Ascending aorta (tissue), 2 donors: ENCODE measurements around the gene MIEF2. TPM values are rescaled to one million over a fixed set of nuclear protein-coding genes. Genes with fewer than 3 reads are reported as not detected.
A peak's percentile ranks its signal among the peaks of the same experiment; 100 is the strongest.

ENCODE experiments used
- DNase-seq, 2 donors: peaks; one replicate each; pipeline ENCODE4 v3.0.0-alpha.2; 2019; ENCODE audit warnings: low spot score in 2 of 2
- H3K27ac ChIP-seq, 2 donors: fragments of 200-600 bp; sonication (generic); one replicate each; pipeline ENCODE4 v1.5.1; 2016 to 2017; ENCODE audit warnings: mild to moderate bottlenecking in 1 of 2
- H3K27me3 ChIP-seq: fragments of 200-600 bp; sonication (generic); one replicate; pipeline ENCODE4 v1.5.1; 2017
- H3K36me3 ChIP-seq, 2 donors: fragments of 200-600 bp; sonication (generic); one replicate each; pipeline ENCODE4 v1.5.1; 2016
- H3K4me1 ChIP-seq, 2 donors: fragments of 200-600 bp; sonication (generic); one replicate each; pipeline ENCODE4 v1.5.1; 2016 to 2017; ENCODE audit warnings: mild to moderate bottlenecking in 1 of 2
- H3K4me3 ChIP-seq, 2 donors: fragments of 200-600 bp; sonication (generic); one replicate each; pipeline ENCODE4 v1.5.1; 2016 to 2017; ENCODE audit warnings: mild to moderate bottlenecking in 1 of 2
- H3K9me3 ChIP-seq, 2 donors: fragments of 200-600 bp; sonication (generic); one replicate each; pipeline ENCODE4 v1.5.1; 2016
- intact Hi-C: fragments of 100-400 bp; cut with DNase I; formaldehyde crosslinking; loops from one replicate; pipeline ENCODE4 v1.15.1; 2023
- total RNA-seq: library from RNA; depleted of rRNA; stranded (reverse); fragments of >200 nt; gene quantifications from one replicate; pipeline ENCODE4 v1.1.0, GENCODE V29; 2016
- TF ChIP-seq, protein P1 (sequence below), 3 experiments: fragments of 200-600 bp in 2 of 3; fragments of 450-650 bp in 1 of 3; sonication (generic) in 2 of 3; IDR thresholded peaks; one replicate each; pipeline ENCODE4 v1.5.1; 2016 to 2019; ENCODE audit warnings: antibody characterized with exemption in 3 of 3, mild to moderate bottlenecking in 1 of 3, moderate library complexity in 1 of 3

MIEF2 gene
- total RNA-seq, 1 donor from 2014 or later: 18.5 TPM

DNA sequence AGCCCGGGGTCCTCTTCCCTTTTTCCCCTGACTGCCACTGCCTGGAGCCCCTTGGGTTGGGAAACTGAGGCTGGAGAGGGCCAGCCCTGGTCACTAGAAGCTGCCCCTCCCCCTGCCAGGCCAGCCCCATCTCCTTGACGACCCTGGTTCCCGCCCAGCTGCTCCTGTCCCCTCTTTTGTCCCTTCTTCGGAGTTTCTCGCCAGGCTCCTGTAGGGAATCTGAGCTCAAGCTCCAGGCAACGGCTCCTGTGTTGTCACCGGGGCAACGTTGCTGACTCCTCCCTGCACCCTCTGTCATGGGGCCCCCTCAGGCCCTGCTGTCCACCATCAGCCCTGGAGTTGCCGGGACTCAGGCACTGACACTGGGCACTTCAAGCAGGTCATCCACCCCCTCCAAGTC lies 29.3 kb upstream of the MIEF2 start:
- no peak for DNase-seq
- Histone ChIP-seq H3K4me3 (no peak overlapping the region), H3K9me3 (no peaks in the 10 kb centered on the region), H3K27ac (no peak overlapping the region), H3K36me3 (peaks cover 7 to 21% of the 10 kb centered on the region in 2 donors), H3K27me3 (no peaks in the 10 kb centered on the region), H3K4me1 (peaks cover 0 to 10% of the 10 kb centered on the region in 2 donors)
- TF ChIP-seq, protein P1, sequence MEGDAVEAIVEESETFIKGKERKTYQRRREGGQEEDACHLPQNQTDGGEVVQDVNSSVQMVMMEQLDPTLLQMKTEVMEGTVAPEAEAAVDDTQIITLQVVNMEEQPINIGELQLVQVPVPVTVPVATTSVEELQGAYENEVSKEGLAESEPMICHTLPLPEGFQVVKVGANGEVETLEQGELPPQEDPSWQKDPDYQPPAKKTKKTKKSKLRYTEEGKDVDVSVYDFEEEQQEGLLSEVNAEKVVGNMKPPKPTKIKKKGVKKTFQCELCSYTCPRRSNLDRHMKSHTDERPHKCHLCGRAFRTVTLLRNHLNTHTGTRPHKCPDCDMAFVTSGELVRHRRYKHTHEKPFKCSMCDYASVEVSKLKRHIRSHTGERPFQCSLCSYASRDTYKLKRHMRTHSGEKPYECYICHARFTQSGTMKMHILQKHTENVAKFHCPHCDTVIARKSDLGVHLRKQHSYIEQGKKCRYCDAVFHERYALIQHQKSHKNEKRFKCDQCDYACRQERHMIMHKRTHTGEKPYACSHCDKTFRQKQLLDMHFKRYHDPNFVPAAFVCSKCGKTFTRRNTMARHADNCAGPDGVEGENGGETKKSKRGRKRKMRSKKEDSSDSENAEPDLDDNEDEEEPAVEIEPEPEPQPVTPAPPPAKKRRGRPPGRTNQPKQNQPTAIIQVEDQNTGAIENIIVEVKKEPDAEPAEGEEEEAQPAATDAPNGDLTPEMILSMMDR (IDR thresholded peaks at IDR 0.05): no peak
- intact Hi-C loops: no loop called here

DNA sequence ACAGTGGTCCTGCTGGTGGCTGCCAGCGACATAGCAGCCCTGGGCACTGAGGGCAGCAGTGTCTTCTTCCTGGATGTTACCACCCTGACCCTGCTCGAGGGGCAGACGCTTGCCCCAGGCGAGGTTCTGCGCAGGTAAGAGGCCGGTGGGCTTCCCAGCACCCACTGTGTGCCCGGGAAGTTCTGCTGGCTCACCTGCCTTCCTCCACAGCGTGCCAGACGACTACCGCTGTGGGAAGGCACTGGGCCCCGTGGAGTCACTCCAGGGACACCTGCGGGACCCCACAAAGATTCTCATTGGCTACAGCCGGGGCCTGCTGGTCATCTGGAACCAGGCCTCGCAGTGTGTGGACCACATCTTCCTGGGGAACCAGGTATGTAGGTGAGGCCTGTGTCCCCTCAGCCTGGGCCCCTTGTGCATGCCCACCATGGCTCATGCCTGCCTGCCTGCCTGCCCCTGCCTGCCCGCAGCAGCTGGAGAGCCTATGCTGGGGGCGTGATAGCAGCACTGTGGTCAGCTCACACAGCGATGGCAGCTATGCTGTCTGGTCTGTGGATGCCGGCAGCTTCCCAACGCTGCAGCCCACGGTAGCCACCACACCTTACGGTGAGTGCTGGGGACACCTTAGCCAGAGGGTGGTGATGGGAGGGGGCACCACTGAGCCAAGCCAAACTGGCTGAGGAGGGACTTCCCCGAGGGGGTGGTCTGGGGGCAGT lies 26.5 kb upstream of the MIEF2 start:
- intact Hi-C loops: no loop called here
- Histone ChIP-seq H3K27ac (no peak overlapping the region), H3K27me3 (no peaks in the 10 kb centered on the region), H3K36me3 (peaks cover 13 to 45% of the 10 kb centered on the region in 2 donors), H3K4me1 (no peaks in the 10 kb centered on the region), H3K4me3 (no peak overlapping the region), H3K9me3 (no peaks in the 10 kb centered on the region)
- no peak for DNase-seq
- TF ChIP-seq, protein P1 (IDR thresholded peaks at IDR 0.05): no peak

DNA sequence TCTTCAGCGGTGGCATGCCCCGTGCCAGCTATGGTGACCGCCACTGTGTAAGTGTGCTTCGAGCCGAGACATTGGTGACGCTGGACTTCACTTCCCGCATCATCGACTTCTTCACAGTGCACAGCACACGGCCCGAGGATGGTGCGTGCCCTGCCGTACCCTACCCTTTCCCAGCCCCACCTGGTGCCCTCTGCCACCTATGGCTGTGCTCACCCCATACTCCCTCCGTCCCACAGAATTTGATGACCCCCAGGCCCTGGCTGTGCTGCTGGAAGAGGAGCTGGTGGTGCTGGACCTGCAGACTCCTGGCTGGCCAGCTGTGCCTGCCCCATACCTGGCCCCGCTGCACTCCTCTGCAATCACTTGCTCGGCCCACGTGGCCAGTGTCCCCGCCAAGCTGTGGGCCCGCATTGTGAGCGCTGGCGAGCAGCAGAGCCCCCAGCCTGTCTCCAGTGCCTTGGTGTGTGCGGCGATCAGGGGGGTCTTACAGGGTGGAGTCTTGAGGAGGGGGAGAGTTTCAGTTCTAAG lies 25.5 kb upstream of the MIEF2 start:
- DNase-seq: no peak
- intact Hi-C loops: no loop called here
- peaks cover 13 to 48% of the 10 kb centered on the region in 2 donors for H3K36me3 ChIP-seq
- H3K27me3 ChIP-seq: no peaks in the 10 kb centered on the region
- H3K4me1 ChIP-seq: no peaks in the 10 kb centered on the region
- peak overlapping the region; percentile 69 to 85 for H3K27ac ChIP-seq
- TF ChIP-seq, protein P1 (IDR thresholded peaks at IDR 0.05): no peak
- H3K4me3 ChIP-seq: no peak overlapping the region
- H3K9me3 ChIP-seq: no peaks in the 10 kb centered on the region

DNA sequence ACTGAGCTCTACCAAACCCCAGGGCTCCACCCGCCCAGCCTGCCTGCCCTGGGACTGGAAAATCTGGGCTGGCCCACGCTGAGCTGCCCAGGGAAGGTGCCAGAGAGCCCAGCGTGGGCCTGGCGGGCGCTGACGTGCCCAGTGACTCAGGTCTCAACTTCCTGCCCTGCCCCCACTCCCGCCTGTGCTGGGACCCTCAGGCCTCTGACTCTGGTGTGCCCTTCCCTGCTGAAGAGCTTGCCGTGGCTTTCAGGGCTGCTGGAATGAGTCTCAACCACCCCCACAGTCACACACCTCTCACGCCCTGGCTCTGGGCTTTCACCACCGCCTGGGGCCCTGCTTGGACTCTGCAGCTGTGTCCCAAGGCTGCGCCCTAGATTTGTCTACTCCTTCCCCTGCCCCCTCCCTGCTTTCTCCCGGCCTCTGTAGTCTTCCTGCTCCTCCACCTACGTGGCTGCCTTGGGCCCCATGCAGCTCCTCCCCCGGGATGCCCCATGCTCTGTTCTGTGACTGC lies 24.7 kb upstream of the MIEF2 start:
- TF ChIP-seq, protein P1 (IDR thresholded peaks at IDR 0.05): no peak
- H3K4me3 ChIP-seq: no peak overlapping the region
- DNase-seq: peak in 1 of 2 donors; percentile 76
- no peaks in the 10 kb centered on the region for H3K4me1 ChIP-seq
- intact Hi-C loops: no loop called here
- no peaks in the 10 kb centered on the region for H3K27me3 ChIP-seq
- H3K9me3 ChIP-seq: no peaks in the 10 kb centered on the region
- peaks cover 13 to 53% of the 10 kb centered on the region in 2 donors for H3K36me3 ChIP-seq
- peak overlapping the region; percentile 69 to 85 for H3K27ac ChIP-seq

DNA sequence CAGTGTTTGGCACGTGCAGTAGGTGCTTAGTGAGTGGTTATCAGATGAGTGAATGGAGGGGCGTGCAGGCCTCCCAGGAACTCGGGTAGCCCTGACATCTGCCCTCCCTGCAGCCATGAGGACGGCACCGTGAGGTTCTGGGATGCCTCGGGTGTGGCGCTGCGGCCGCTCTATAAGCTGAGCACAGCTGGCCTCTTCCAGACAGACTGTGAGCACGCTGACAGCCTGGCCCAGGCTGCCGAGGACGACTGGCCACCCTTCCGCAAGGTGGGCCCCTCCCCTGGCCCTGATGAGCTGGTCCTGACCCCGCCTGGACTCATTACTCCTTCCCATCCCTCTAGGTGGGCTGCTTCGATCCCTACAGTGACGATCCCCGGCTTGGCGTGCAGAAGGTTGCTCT lies 24.0 kb upstream of the MIEF2 start:
- no peaks in the 10 kb centered on the region for H3K27me3 ChIP-seq
- no peak for DNase-seq
- H3K4me3 ChIP-seq: no peak overlapping the region
- intact Hi-C loops: no loop called here
- H3K27ac ChIP-seq: peak overlapping the region in 1 of 2 donors; percentile 85
- H3K9me3 ChIP-seq: no peaks in the 10 kb centered on the region
- no peaks in the 10 kb centered on the region for H3K4me1 ChIP-seq
- peaks cover 13 to 59% of the 10 kb centered on the region in 2 donors for H3K36me3 ChIP-seq
- TF ChIP-seq, protein P1 (IDR thresholded peaks at IDR 0.05): no peak
